Gastrocnemius medialis (tissue), 4 donors: Measurements from ENCODE around the gene VAT1. TPM values are rescaled to one million over a fixed set of nuclear protein-coding genes. Genes with fewer than 3 reads are reported as not detected.

Experiments
- ATAC-seq, 2 donors: fragments of 150-250 bp; one replicate each; pipeline ENCODE4 v1.9.1; 2016
- DNase-seq, 2 donors: peaks; one replicate each; pipeline ENCODE4 v3.0.0-alpha.2; 2019
- H3K27ac ChIP-seq, 4 donors: fragments of 200-600 bp; sonication (generic); 1 replicate in 1 of 4; 2 replicates in 3 of 4; pipeline ENCODE4 v1.5.1; 2016 to 2018; ENCODE audit warnings: mild to moderate bottlenecking in 2 of 4, moderate library complexity in 1 of 4
- H3K27me3 ChIP-seq, 3 donors: fragments of 200-600 bp; sonication (generic) in 2 of 3; 1 replicate in 1 of 3; 2 replicates in 2 of 3; pipeline versions ENCODE4 v1.5.1 to v1.6.0; 2016 to 2019; ENCODE audit warnings: mild to moderate bottlenecking in 1 of 3, moderate library complexity in 1 of 3
- H3K36me3 ChIP-seq, 2 donors: fragments of 200-600 bp; sonication (generic) in 1 of 2; one replicate each; pipeline ENCODE4 v1.5.1; 2017 to 2018
- H3K4me1 ChIP-seq, 2 donors: fragments of 200-600 bp; sonication (generic) in 1 of 2; one replicate each; pipeline ENCODE4 v1.5.1; 2016 to 2017; ENCODE audit warnings: mild to moderate bottlenecking in 2 of 2
- H3K4me3 ChIP-seq, 4 donors: fragments of 200-600 bp; sonication (generic) in 3 of 4; 1 replicate in 1 of 4; 2 replicates in 3 of 4; pipeline ENCODE4 v1.5.1; 2016 to 2019; ENCODE audit warnings: mild to moderate bottlenecking in 2 of 4
- H3K9me3 ChIP-seq, 3 donors: fragments of 200-600 bp; sonication (generic) in 2 of 3; 1 replicate in 1 of 3; 2 replicates in 2 of 3; pipeline ENCODE4 v1.5.1; 2016 to 2019
- POLR2A ChIP-seq, 2 donors: fragments of 450-650 bp; IDR thresholded peaks; one replicate each; pipeline ENCODE4 v1.6.1; 2017; ENCODE audit warnings: antibody characterized with exemption in 2 of 2, mild to moderate bottlenecking in 2 of 2, moderate library complexity in 2 of 2
- in situ Hi-C, 4 donors: fragments of 200-750 bp; cut with MboI; loops; one replicate each; pipeline versions ENCODE4 v1.15.0 to v1.8.0; 2017; ENCODE audit warnings: low sequenced_read_pairs in 4 of 4
- intact Hi-C: fragments of 100-400 bp; cut with DNase I; formaldehyde crosslinking; loops from one replicate; pipeline ENCODE4 v1.15.1; 2023; ENCODE audit warnings: low total_unique reads
- total RNA-seq, 4 donors: library from RNA; depleted of rRNA; stranded (reverse); fragments of >200 nt; gene quantifications; one replicate each; pipeline versions ENCODE4 v1.1.0 to v1.2.3, GENCODE V29; 2016
- TF ChIP-seq, protein P1 (sequence below), 5 experiments: fragments of 450-650 bp in 3 of 5; fragments of 200-600 bp in 2 of 5; sonication (generic) in 2 of 5; IDR thresholded peaks in 4 of 5; conservative IDR thresholded peaks in 1 of 5; 1 replicate in 4 of 5; 2 replicates in 1 of 5; pipeline ENCODE4 v1.5.1; 2016 to 2019; ENCODE audit warnings: antibody characterized with exemption in 5 of 5, mild to moderate bottlenecking in 3 of 5, moderate library complexity in 3 of 5

Gene VAT1
- total RNA-seq, 4 donors from 2014 or later: 18.0 to 49.5 (median 35.8) TPM

DNA sequence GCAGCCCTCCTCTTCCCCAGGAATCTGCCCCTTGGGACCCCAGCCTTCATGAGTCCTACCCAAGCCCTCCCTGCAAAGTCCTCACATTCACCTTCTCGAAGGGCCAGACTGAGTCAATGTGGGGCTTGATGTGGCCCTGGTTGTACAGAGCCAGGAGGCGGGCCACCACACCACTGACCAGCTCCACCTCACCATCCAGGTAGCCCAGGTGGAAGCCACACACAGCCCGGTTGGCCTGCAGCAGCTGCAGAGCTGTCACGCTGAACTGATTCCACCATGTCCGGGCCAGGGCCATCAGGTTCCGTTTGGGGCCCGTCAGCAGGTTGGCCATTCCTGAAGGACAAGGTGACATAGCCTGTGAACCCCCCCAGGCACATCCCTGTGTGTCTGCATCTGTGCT, 6.0 kb downstream of the VAT1 start:
- Histone ChIP-seq H3K4me1 (peaks cover 14 to 23% of the 10 kb centered on the region in 2 donors), H3K4me3 (no peak overlapping the region), H3K27me3 (no peaks in the 10 kb centered on the region), H3K36me3 (peaks cover 0 to 9% of the 10 kb centered on the region in 2 donors), H3K27ac (peak overlapping the region; percentile 65 to 78 (median 70)), H3K9me3 (no peaks in the 10 kb centered on the region)
- ATAC-seq (no peak), DNase-seq (no peak)
- TF ChIP-seq, protein P1, sequence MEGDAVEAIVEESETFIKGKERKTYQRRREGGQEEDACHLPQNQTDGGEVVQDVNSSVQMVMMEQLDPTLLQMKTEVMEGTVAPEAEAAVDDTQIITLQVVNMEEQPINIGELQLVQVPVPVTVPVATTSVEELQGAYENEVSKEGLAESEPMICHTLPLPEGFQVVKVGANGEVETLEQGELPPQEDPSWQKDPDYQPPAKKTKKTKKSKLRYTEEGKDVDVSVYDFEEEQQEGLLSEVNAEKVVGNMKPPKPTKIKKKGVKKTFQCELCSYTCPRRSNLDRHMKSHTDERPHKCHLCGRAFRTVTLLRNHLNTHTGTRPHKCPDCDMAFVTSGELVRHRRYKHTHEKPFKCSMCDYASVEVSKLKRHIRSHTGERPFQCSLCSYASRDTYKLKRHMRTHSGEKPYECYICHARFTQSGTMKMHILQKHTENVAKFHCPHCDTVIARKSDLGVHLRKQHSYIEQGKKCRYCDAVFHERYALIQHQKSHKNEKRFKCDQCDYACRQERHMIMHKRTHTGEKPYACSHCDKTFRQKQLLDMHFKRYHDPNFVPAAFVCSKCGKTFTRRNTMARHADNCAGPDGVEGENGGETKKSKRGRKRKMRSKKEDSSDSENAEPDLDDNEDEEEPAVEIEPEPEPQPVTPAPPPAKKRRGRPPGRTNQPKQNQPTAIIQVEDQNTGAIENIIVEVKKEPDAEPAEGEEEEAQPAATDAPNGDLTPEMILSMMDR (IDR thresholded peaks at IDR 0.05 in 4 of 5, conservative IDR thresholded peaks at IDR 0.05 in 1 of 5): no peak
- no peak for TF ChIP-seq POLR2A (IDR thresholded peaks at IDR 0.05)
- in situ Hi-C loops (loop anchor here in 1 of 4 donors (25.0 kb wide), 1 partner anchor 296 kb away; no protein-coding TSS in a partner anchor), intact Hi-C loops (no loop called here)

DNA sequence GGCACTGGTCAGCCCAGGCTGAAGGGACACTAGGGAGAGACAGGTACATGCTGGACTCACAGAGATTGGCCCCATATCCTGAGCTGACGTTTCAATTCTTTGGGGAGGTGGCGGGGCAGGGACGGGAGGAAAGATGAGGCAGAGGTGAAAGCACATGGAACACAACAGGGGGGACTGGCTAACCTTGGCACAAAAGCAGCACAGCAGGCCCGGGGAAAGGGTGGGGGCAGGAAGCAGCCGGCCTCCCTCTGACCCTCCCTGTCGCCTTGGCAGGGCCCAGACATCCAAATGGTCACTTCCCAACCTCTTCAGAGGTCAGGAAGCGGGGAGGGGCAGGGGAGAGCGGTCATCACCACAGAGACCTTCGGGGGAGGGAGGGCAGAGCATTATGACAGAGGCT, 6.6 kb downstream of the VAT1 start:
- TF ChIP-seq, protein P1 (IDR thresholded peaks at IDR 0.05 in 4 of 5, conservative IDR thresholded peaks at IDR 0.05 in 1 of 5): no peak
- TF ChIP-seq POLR2A (IDR thresholded peaks at IDR 0.05): peak in 1 of 2 donors; percentile 16
- intact Hi-C loops: no loop called here
- DNase-seq (peak in 1 of 2 donors; percentile 50), ATAC-seq (peak; percentile 37 to 51)
- H3K27ac ChIP-seq: peak overlapping the region; percentile 65 to 78 (median 70)
- peaks cover 14 to 23% of the 10 kb centered on the region in 2 donors for H3K4me1 ChIP-seq
- H3K36me3 ChIP-seq: peaks cover 0 to 9% of the 10 kb centered on the region in 2 donors
- H3K27me3 ChIP-seq: no peaks in the 10 kb centered on the region
- in situ Hi-C loops: loop anchor here in 1 of 4 donors (25.0 kb wide), 1 partner anchor 297 kb away; no protein-coding TSS in a partner anchor
- no peaks in the 10 kb centered on the region for H3K9me3 ChIP-seq
- H3K4me3 ChIP-seq: no peak overlapping the region

DNA sequence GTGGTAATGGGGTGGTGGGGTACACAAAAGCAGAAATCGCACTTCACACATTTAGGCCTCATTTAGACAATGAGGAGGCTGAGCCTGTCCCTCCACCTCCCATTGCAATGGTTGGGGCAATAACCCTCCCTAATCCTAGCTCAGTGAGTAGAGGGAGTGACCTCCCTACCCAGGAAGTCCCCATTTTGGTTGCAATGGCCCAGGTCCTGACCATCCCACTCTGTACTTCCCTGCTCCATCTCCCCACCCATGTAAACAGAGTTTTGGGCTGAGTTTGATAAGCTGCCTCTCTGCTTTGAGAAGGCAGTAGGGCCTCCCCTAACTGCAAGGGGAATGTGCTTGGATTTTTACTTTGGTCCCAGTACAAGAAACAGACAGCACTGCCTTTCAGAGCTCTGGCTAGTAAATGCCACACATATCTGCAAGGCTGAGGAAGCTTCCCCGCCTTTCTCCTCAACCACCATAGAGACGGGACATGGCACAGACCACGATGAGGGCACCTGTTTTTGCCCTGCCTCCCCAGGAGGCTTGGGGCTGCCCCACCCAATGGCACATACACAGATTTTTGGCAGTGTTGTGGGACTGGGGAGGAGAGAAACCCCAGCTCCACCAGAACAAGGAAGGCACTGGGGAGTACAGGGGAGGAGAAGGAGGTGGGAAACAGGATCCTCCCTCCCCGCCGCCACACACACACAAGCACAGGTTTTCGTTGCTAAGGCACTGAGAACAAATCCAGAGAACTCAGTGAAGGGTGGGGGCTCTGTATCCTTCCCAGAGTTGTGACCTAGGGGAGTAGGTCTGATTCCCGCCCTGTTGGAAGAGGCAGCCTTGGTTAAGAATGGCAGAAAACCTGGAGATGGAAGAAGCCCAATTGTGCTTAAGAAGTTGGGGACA, 7.3 kb downstream of the VAT1 start:
- intact Hi-C loops (no loop called here), in situ Hi-C loops (loop anchor here in 1 of 4 donors (25.0 kb wide), 1 partner anchor 297 kb away; no protein-coding TSS in a partner anchor)
- peaks cover 0 to 9% of the 10 kb centered on the region in 2 donors for H3K36me3 ChIP-seq
- DNase-seq (no peak), ATAC-seq (peak in 1 of 2 donors; percentile 13)
- H3K27ac ChIP-seq: peak overlapping the region; percentile 65 to 78 (median 70)
- H3K4me3 ChIP-seq: no peak overlapping the region
- H3K4me1 ChIP-seq: peaks cover 14 to 20% of the 10 kb centered on the region in 2 donors
- TF ChIP-seq, protein P1 (IDR thresholded peaks at IDR 0.05 in 4 of 5, conservative IDR thresholded peaks at IDR 0.05 in 1 of 5): no peak
- no peak for TF ChIP-seq POLR2A (IDR thresholded peaks at IDR 0.05)
- H3K27me3 ChIP-seq: no peaks in the 10 kb centered on the region
- H3K9me3 ChIP-seq: no peaks in the 10 kb centered on the region

DNA sequence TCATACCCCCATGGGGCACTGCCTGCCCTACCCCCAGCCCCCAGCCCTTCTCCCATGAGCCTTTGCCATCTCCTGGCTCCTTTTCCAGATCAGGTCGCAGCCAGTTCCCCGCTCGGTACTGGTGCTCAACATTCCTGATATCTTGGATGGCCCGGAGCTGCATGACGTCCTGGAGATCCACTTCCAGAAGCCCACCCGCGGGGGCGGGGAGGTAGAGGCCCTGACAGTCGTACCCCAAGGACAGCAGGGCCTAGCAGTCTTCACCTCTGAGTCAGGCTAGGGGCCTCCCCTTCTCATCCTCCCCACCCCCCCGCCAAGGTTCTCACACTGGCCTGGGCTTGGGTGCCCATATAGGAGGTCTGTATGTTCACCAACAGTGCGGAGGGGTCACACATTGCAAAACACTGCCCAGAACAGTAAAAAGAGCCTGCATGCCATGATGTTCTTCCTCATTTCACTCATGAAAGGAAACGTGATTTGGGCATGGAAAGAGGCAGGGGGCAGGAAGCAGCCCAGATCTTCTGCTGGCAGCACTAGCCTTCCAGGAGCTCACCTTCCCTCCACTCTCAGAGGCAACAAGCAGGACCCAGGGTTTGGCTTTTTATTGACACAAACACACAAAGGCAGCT, 8.1 kb downstream of the VAT1 start:
- no peak for ATAC-seq
- peak overlapping the region; percentile 65 to 78 (median 70) for H3K27ac ChIP-seq
- no peak for DNase-seq
- TF ChIP-seq POLR2A (IDR thresholded peaks at IDR 0.05): no peak
- intact Hi-C loops: no loop called here
- no peak overlapping the region for H3K4me3 ChIP-seq
- H3K4me1 ChIP-seq: peaks cover 8 to 15% of the 10 kb centered on the region in 2 donors
- H3K9me3 ChIP-seq: no peaks in the 10 kb centered on the region
- no peaks in the 10 kb centered on the region for H3K27me3 ChIP-seq
- in situ Hi-C loops: loop anchor here in 1 of 4 donors (25.0 kb wide), 1 partner anchor 298 kb away; no protein-coding TSS in a partner anchor
- peaks cover 0 to 9% of the 10 kb centered on the region in 2 donors for H3K36me3 ChIP-seq
